ENCODE results near the gene DMD. TPM values are rescaled to one million over a fixed set of nuclear protein-coding genes. Genes with fewer than 3 reads are reported as not detected.

The DMD gene
- total and polyA plus RNA-seq, 5 donors = 49.5 to 173 (median 125) TPM

DNA sequence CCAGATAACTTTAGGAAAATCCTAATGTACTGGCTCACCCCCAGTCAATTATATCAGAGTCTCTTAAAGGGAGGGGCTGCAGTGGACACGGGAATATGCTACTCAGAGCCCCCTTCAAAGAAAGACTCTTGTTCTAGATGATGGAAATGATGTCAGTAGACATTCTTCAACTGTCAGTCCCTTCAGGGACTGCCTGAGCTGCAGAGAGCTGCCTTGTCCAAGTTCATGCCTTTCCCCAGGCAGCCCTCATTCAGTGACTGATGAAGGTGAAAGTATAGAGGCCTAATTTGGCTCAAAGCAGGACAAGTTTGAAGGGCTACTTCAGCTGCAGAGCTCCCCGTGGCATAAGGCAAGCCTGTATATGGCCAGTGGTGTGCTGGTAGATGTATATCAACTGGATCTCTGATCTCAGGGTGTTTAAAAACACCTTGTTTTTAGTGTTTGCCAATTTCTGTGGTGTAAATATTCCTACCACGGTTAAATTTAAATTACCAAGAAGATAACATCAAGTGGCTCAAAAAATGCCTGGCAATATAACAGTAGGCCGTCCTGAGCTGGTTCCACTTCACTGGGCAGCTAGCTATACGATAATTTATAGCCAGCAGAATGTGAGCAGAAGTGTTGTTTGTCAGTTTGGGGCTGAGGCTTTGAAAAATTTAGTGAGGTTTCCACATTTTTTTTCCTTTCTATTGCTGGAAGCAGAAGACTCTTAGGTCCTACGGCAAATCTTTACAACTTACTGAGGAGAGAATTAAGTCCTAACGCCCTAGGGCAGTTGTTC lies 1390.7 kb downstream of the DMD start:
- no peak overlapping the region for H3K27ac ChIP-seq (ENCODE audit: low read length)
- no peaks in the 10 kb centered on the region for H3K4me1 ChIP-seq (ENCODE audit: control insufficient read depth, insufficient read depth, low read length)
- no peak for DNase-seq
- H3K9me3 ChIP-seq (ENCODE audit: control insufficient read depth, low read length) = no peaks in the 10 kb centered on the region
- WGBS = 76% methylated on average over 7 of the region's 7 CpGs
- no peak overlapping the region for H3K4me3 ChIP-seq (ENCODE audit: low read length)
- ATAC-seq = no peak
- no peaks in the 10 kb centered on the region for H3K27me3 ChIP-seq (ENCODE audit: control insufficient read depth, insufficient read depth)
- intact Hi-C loops (cut with DNase I) = no loop called here

DNA sequence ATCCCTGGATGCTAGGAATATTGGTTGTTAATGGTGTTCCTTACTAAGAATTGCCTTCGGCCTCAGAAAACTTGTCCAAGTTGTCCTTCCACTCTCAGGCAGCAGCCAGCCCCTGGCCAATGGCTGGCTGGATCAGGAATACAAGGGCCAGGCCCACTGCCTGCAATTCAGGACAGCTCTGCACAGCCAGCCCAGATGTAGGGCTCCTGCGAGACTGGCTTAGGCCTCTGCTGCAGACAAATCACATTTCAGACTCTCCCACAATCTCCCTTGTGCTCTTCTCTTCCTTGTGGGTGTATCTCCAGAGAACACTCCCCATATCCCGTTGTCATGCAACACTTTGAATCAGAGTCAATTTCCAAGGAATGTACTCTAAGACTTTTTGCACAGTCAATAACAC lies 1391.9 kb downstream of the DMD start:
- DNase-seq (peak in 2 of 3 donors; percentile 61 to 65), ATAC-seq (peak; percentile 18 to 77)
- H3K27me3 ChIP-seq (ENCODE audit: control insufficient read depth, insufficient read depth) = no peaks in the 10 kb centered on the region
- no peaks in the 10 kb centered on the region for H3K9me3 ChIP-seq (ENCODE audit: control insufficient read depth, low read length)
- no peak overlapping the region for H3K4me3 ChIP-seq (ENCODE audit: low read length)
- H3K4me1 ChIP-seq (ENCODE audit: control insufficient read depth, insufficient read depth, low read length) = no peaks in the 10 kb centered on the region
- intact Hi-C loops (cut with DNase I) = no loop called here
- whole genome bisulfite sequencing = 57% methylated on average over 3 of the region's 3 CpGs
- H3K27ac ChIP-seq (ENCODE audit: low read length) = no peak overlapping the region

DNA sequence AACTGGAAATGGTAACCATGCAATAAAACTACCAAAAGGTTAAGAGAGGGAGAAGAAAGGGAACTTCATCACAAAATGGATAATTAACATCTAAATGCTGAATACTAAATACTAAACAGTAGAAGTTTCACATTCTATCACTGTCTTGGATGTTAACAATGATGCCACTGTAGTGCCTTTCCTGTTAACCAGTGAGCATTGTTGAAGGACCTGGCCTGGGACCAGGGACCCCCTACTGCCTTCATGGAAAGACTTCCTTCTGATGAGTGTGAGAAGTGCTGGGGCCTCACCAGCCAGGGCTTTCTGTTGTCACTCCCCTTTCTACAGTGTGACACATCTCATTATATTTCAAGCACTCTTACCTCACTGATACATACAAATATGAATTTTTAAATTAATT lies 1400.2 kb downstream of the DMD start:
- no peaks in the 10 kb centered on the region for H3K9me3 ChIP-seq (ENCODE audit: control insufficient read depth, low read length)
- H3K27ac ChIP-seq (ENCODE audit: low read length) = no peak overlapping the region
- H3K4me1 ChIP-seq (ENCODE audit: control insufficient read depth, insufficient read depth, low read length) = no peaks in the 10 kb centered on the region
- ATAC-seq (no peak), DNase-seq (no peak)
- H3K27me3 ChIP-seq (ENCODE audit: control insufficient read depth, insufficient read depth) = no peaks in the 10 kb centered on the region
- intact Hi-C loops (cut with DNase I) = no loop called here
- H3K4me3 ChIP-seq (ENCODE audit: low read length) = no peak overlapping the region

DNA sequence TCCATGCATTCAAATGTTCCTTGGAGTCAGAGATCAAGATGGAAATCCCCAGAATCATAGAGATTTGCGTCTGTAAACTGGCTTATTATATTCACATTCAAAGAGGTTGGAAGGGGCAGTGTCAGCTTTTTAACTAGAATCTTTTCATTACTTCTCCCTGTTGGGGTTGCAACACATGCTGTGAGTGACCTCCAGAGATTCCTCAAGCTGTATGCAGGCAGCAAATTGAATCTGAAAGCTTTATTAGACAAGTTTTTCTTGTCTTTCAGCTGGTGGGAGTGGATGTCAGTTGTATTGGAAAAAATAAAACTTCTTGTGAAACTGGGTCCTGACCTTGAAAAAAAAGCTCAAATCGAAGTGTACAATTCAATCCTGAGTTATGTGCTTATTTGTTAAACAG lies 1403.0 kb downstream of the DMD start:
- 70% methylated on average over 2 of the region's 2 CpGs for WGBS
- Histone ChIP-seq H3K4me3 (ENCODE audit: low read length) (no peak overlapping the region), H3K4me1 (ENCODE audit: control insufficient read depth, insufficient read depth, low read length) (no peaks in the 10 kb centered on the region), H3K9me3 (ENCODE audit: control insufficient read depth, low read length) (no peaks in the 10 kb centered on the region), H3K27me3 (ENCODE audit: control insufficient read depth, insufficient read depth) (no peaks in the 10 kb centered on the region), H3K27ac (ENCODE audit: low read length) (no peak overlapping the region)
- ATAC-seq (no peak), DNase-seq (no peak)
- intact Hi-C loops (cut with DNase I) = no loop called here

DNA sequence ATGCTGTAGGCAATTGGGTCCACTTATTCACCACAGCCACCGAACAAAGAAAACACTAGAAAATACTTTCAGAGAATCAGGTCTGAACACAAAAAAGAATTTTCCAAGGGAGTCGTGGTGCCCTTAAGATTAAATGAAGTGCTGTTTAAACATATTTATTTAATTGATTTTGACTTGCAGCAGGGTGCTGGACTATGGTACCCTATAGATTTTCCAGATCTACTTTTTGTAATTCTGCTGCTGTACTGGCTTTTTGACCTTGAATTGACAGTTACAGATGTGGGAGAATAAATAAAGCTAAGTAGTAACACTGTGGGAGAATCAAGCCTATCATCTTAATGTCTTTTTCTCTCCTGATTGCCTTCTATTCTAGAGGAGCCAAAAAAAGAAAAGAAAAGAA lies 1404.2 kb downstream of the DMD start:
- Histone ChIP-seq H3K4me3 (ENCODE audit: low read length) (no peak overlapping the region), H3K4me1 (ENCODE audit: control insufficient read depth, insufficient read depth, low read length) (no peaks in the 10 kb centered on the region), H3K27me3 (ENCODE audit: control insufficient read depth, insufficient read depth) (no peaks in the 10 kb centered on the region), H3K9me3 (ENCODE audit: control insufficient read depth, low read length) (no peaks in the 10 kb centered on the region), H3K27ac (ENCODE audit: low read length) (no peak overlapping the region)
- ATAC-seq (no peak), DNase-seq (no peak)
- 89% methylated on average over 2 of the region's 2 CpGs for WGBS
- intact Hi-C loops (cut with DNase I) = no loop called here

DNA sequence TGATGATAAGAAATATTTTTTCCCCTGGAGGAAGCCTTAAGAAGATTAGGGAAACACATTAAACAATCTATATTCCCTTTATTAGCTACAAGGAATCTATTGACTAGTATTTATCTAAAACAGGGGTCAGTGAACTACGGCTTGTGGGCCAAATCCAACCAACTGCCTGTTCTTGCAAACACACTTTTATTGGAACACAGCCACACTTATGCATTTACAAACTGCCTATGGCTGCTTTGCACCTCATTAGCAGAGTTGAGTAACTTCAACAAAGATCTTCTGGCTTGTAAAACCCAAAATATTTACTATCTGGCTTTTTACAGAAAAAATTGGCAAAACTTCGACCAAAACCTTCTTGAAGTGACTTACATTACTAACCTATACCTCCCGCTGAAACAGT lies 1405.6 kb downstream of the DMD start:
- intact Hi-C loops (cut with DNase I) = no loop called here
- Histone ChIP-seq H3K9me3 (ENCODE audit: control insufficient read depth, low read length) (no peaks in the 10 kb centered on the region), H3K4me1 (ENCODE audit: control insufficient read depth, insufficient read depth, low read length) (no peaks in the 10 kb centered on the region), H3K27ac (ENCODE audit: low read length) (no peak overlapping the region), H3K4me3 (ENCODE audit: low read length) (no peak overlapping the region), H3K27me3 (ENCODE audit: control insufficient read depth, insufficient read depth) (no peaks in the 10 kb centered on the region)
- ATAC-seq = no peak
- 77% methylated on average over 3 of the region's 3 CpGs for WGBS
- no peak for DNase-seq

DNA sequence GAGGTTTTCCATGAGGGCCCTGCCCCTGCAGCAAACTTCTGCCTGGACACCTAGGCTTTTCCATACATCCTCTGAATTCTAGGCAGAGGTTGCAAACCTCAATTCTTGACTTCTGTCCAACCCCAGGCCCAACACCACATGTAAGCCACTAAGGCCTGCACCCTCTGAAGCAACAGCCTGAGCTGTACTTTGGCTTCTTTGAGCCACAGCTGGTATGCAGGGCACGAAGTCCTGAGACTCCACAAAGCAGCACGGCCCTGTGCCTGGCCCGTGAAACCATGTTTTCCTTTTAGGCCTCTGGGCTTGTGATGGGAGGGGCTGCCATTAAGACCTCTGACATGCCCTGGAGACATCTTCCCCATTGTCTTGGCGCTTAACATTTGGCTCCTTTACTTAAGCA lies 1411.1 kb downstream of the DMD start:
- Histone ChIP-seq H3K4me3 (ENCODE audit: low read length) (no peak overlapping the region), H3K9me3 (ENCODE audit: control insufficient read depth, low read length) (no peaks in the 10 kb centered on the region), H3K27me3 (ENCODE audit: control insufficient read depth, insufficient read depth) (no peaks in the 10 kb centered on the region), H3K27ac (ENCODE audit: low read length) (no peak overlapping the region), H3K4me1 (ENCODE audit: control insufficient read depth, insufficient read depth, low read length) (no peaks in the 10 kb centered on the region)
- intact Hi-C loops (cut with DNase I) = no loop called here
- 75% methylated on average over 4 of the region's 4 CpGs for WGBS
- ATAC-seq (no peak), DNase-seq (no peak)

DNA sequence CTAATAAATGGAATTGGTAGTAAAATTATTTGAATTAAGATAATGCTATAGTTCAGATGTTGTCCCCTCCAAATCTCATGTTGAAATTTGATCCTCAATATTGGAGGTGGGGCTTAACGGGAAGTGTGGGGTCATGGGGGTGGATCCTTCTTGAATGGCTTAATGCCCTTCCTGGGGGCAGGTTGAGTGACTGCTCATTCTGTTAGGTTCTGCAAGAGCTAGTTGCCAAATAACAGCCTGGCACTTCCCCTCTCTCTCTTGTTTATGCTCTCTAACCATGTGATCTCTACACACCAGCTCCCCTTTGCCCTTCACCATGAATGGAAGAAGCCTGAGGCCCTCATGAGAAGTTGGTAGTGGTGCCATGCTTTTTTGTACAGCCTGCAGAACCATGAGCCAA lies 1414.7 kb downstream of the DMD start:
- DNase-seq = no peak
- no peak for ATAC-seq
- H3K27ac ChIP-seq (ENCODE audit: low read length) = no peak overlapping the region
- no peaks in the 10 kb centered on the region for H3K4me1 ChIP-seq (ENCODE audit: control insufficient read depth, insufficient read depth, low read length)
- no peaks in the 10 kb centered on the region for H3K9me3 ChIP-seq (ENCODE audit: control insufficient read depth, low read length)
- WGBS = 95% methylated on average over 1 of the region's 1 CpG
- intact Hi-C loops (cut with DNase I) = no loop called here
- H3K27me3 ChIP-seq (ENCODE audit: control insufficient read depth, insufficient read depth) = no peaks in the 10 kb centered on the region
- H3K4me3 ChIP-seq (ENCODE audit: low read length) = no peak overlapping the region

DNA sequence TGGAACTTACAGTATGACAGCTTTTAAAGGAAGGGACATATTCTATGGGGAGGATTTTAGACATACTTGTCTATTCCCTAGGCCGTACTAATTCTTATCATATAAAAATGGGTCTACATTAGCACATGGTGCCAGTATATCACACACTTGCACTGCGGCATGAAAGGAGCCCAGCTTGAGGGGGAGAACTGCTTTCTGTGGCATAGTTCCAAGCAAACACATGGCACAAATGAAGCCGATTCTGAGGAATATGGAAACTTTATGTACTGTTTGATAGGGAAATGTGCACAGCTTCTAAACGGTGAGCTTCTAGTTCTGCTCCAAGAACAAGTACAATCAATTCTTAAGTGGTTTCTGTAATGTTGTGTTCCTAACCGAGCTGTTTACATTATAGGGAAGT lies 1463.9 kb downstream of the DMD start:
- H3K27ac ChIP-seq (ENCODE audit: low read length) = no peak overlapping the region
- H3K4me1 ChIP-seq (ENCODE audit: control insufficient read depth, insufficient read depth, low read length) = no peaks in the 10 kb centered on the region
- intact Hi-C loops (cut with DNase I) = no loop called here
- no peak for ATAC-seq
- H3K27me3 ChIP-seq (ENCODE audit: control insufficient read depth, insufficient read depth) = no peaks in the 10 kb centered on the region
- WGBS = 37% methylated on average over 5 of the region's 5 CpGs
- no peak overlapping the region for H3K4me3 ChIP-seq (ENCODE audit: low read length)
- DNase-seq = no peak
- no peaks in the 10 kb centered on the region for H3K9me3 ChIP-seq (ENCODE audit: control insufficient read depth, low read length)

DNA sequence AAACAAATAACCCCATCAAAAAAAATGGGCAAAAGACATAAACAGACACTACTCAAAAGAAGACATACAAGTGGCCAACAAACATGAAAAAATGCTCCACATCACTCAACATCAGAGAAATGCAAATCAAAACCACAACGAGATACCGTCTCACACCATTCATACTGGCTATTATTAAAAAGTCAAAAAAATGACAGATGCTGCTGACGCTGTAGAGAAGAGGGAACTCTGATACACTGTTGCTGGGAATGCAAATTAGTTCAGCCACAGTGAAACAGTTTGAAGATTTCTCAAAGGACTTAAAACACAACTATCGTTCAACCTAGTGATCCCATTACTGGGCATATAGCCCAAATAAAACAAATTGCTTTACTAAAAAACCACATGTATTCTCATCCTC lies 1468.3 kb downstream of the DMD start:
- Histone ChIP-seq H3K4me3 (ENCODE audit: low read length) (no peak overlapping the region), H3K9me3 (ENCODE audit: control insufficient read depth, low read length) (no peaks in the 10 kb centered on the region), H3K4me1 (ENCODE audit: control insufficient read depth, insufficient read depth, low read length) (no peaks in the 10 kb centered on the region), H3K27me3 (ENCODE audit: control insufficient read depth, insufficient read depth) (no peaks in the 10 kb centered on the region), H3K27ac (ENCODE audit: low read length) (no peak overlapping the region)
- ATAC-seq = no peak
- 89% methylated on average over 4 of the region's 4 CpGs for WGBS
- no peak for DNase-seq
- intact Hi-C loops (cut with DNase I) = no loop called here

DNA sequence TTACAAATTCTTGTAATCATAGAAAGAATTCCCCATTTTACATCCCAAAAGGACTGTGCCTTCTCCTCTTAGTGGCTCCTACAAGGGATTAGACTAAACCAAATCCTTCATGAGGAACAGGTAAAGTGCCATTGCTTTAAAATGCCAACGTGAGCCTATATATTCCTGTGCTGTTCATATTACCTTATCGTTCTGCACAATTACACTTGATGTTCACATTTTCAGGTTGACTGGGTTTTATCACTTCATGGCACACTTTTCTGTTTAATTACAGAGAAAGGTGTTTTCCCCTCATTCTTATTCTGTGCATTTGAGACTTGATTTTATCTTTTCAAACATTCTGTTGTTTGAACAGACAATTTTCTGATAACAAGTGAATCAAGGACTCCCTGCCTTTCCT lies 1493.9 kb downstream of the DMD start:
- intact Hi-C loops (cut with DNase I) = no loop called here

DNA sequence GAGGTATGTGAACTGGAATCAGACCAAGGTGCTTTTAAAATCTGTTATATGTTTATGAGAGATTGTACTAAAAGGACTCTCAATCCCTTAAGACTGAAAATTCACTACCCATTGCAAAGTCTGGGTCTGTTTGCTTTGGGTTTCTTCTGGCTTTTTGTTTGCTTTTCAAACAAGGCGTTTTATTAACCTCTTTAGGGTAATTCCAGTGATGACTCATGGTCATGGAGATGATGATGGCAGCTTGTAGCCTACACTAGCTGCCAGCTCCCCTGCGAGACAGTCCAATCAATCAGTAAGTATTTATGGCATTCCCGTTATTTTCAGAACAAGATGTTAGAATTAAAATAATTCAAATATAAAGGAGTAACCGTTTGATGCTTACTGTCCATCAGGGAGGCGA lies 1495.7 kb downstream of the DMD start:
- Histone ChIP-seq H3K27ac (ENCODE audit: low read length) (no peak overlapping the region), H3K4me3 (ENCODE audit: low read length) (no peak overlapping the region), H3K27me3 (ENCODE audit: control insufficient read depth, insufficient read depth) (no peaks in the 10 kb centered on the region), H3K9me3 (ENCODE audit: control insufficient read depth, low read length) (no peaks in the 10 kb centered on the region), H3K4me1 (ENCODE audit: control insufficient read depth, insufficient read depth, low read length) (no peaks in the 10 kb centered on the region)
- intact Hi-C loops (cut with DNase I) = no loop called here
- no peak for DNase-seq
- ATAC-seq = no peak
- WGBS = 79% methylated on average over 5 of the region's 5 CpGs

More for the DNA sequence above, 1493.9 kb downstream of the DMD start:
- DNase-seq (no peak), ATAC-seq (no peak)
- H3K4me1 ChIP-seq (ENCODE audit: control insufficient read depth, insufficient read depth, low read length) = no peaks in the 10 kb centered on the region
- no peaks in the 10 kb centered on the region for H3K9me3 ChIP-seq (ENCODE audit: control insufficient read depth, low read length)
- H3K27me3 ChIP-seq (ENCODE audit: control insufficient read depth, insufficient read depth) = no peaks in the 10 kb centered on the region
- H3K4me3 ChIP-seq (ENCODE audit: low read length) = no peak overlapping the region
- 79% methylated on average over 2 of the region's 2 CpGs for WGBS
- H3K27ac ChIP-seq (ENCODE audit: low read length) = no peak overlapping the region

All from right cardiac atrium (tissue), 5 donors.